Loucy (cell line): ENCODE data around the gene PID1.

Source experiments
- EZH2phosphoT487 ChIP-seq: fragments of 200-600 bp; IDR thresholded peaks from 2 replicates; pipeline ENCODE4 v1.6.1; 2018; ENCODE audit warnings: antibody characterized with exemption, mild to moderate bottlenecking, moderate library complexity, borderline replicate concordance
- TF ChIP-seq, protein P1 (sequence below): fragments of 200-600 bp; sonication (generic); conservative IDR thresholded peaks from 2 replicates; pipeline ENCODE4 v1.5.1; 2014; ENCODE audit warnings: mild to moderate bottlenecking, antibody characterized with exemption, low read length

DNA sequence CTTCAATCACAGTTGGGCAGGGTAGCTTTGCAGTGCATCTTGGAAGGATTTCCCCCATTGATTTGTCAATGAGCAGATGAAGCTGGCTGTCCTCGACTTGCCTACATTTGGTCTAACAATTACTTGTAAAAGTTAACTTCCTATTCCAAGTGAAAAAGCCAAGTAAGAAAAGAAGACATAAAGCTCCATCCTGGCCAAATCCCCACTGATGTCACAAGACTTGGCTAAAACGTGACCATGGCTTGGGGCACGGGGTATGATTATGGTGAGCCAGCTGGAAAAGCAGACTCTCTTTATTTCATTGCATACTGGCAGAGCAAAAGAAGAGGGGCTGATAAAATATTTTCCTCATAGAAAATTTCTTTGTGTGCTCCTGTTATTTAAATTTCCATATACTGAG lies 25.4 kb upstream of the PID1 start:
- TF ChIP-seq, protein P1, sequence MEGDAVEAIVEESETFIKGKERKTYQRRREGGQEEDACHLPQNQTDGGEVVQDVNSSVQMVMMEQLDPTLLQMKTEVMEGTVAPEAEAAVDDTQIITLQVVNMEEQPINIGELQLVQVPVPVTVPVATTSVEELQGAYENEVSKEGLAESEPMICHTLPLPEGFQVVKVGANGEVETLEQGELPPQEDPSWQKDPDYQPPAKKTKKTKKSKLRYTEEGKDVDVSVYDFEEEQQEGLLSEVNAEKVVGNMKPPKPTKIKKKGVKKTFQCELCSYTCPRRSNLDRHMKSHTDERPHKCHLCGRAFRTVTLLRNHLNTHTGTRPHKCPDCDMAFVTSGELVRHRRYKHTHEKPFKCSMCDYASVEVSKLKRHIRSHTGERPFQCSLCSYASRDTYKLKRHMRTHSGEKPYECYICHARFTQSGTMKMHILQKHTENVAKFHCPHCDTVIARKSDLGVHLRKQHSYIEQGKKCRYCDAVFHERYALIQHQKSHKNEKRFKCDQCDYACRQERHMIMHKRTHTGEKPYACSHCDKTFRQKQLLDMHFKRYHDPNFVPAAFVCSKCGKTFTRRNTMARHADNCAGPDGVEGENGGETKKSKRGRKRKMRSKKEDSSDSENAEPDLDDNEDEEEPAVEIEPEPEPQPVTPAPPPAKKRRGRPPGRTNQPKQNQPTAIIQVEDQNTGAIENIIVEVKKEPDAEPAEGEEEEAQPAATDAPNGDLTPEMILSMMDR: no peak
- TF ChIP-seq EZH2phosphoT487: no peak
